H1 (cell line): Measurements from ENCODE around the gene GNAQ. TPM values are rescaled to one million over a fixed set of nuclear protein-coding genes. Genes with fewer than 3 reads are reported as not detected.

Source experiments
- CTCF ChIA-PET: fragments of 300-600 bp; sonication (Branson Sonifier 250); formaldehyde crosslinking; loops from one replicate; lab custom pipeline; 2021; ENCODE audit not compliant: partially characterized antibody; lab: Charles Lee
- POLR2A ChIA-PET: fragments of 300-600 bp; sonication (Branson Sonifier 250); formaldehyde crosslinking; loops from one replicate; lab custom pipeline; 2021; ENCODE audit warnings: inconsistent platforms; ENCODE audit not compliant: partially characterized antibody; lab: Charles Lee
- DNase-seq, 2 experiments: peaks; one replicate each; pipeline versions ENCODE4 v3.0.0 to v3.0.0-alpha.2; 2010 to 2022; ENCODE audit warnings: low spot score in 2 of 2, low read depth in 1 of 2, mixed read lengths in 1 of 2
- FAIRE-seq: peaks from 2 replicates; lab custom pipeline; 2011; peaks lifted over from hg19 to GRCh38; lab: Jason Lieb, UNC
- H2AFZ ChIP-seq: 2 replicates; pipeline ENCODE4 v1.8.1; 2012; ENCODE audit warnings: low read length, inconsistent platforms
- H2AK5ac ChIP-seq: 2 replicates; pipeline ENCODE4 v1.6.1; 2013; ENCODE audit warnings: low read depth, low read length
- H2BK120ac ChIP-seq: replicated peaks from 2 replicates; pipeline ENCODE3; 2013; ENCODE audit warnings: low read depth, low read length, inconsistent platforms
- H2BK12ac ChIP-seq: 2 replicates; pipeline ENCODE4 v1.6.1; 2013; ENCODE audit warnings: low read depth, low read length
- H2BK15ac ChIP-seq: 2 replicates; pipeline ENCODE4 v1.6.1; 2013; ENCODE audit warnings: low read length
- H2BK20ac ChIP-seq: 2 replicates; pipeline ENCODE4 v1.6.1; 2013; ENCODE audit warnings: low read length
- H2BK5ac ChIP-seq: 2 replicates; pipeline ENCODE4 v1.6.1; 2013; ENCODE audit warnings: low read depth, low read length
- H3K14ac ChIP-seq: 2 replicates; pipeline ENCODE4 v1.6.1; 2013; ENCODE audit warnings: inconsistent platforms; ENCODE audit not compliant: insufficient read length
- H3K18ac ChIP-seq: 2 replicates; pipeline ENCODE4 v1.6.1; 2013; ENCODE audit warnings: low read length; ENCODE audit errors: extremely low read depth
- H3K23ac ChIP-seq: 2 replicates; pipeline ENCODE4 v1.6.1; 2013; ENCODE audit warnings: inconsistent platforms; ENCODE audit not compliant: insufficient read length
- H3K23me2 ChIP-seq: 2 replicates; pipeline ENCODE4 v1.6.1; 2013; ENCODE audit warnings: low read depth, low read length
- H3K27ac ChIP-seq: 2 replicates; pipeline ENCODE4 v1.6.1; 2011; ENCODE audit warnings: low read depth, low read length, inconsistent platforms
- H3K27me3 ChIP-seq, 4 experiments: replicated peaks in 1 of 4; 1 replicate in 1 of 4; 2 replicates in 3 of 4; pipeline versions ENCODE4 v1.6.1 to v1.8.1; 2011 to 2013; ENCODE audit warnings: low read length in 3 of 4, mild to moderate bottlenecking in 3 of 4, inconsistent platforms in 2 of 4, mixed read lengths in 2 of 4, moderate library complexity in 1 of 4; ENCODE audit not compliant: control insufficient read depth in 3 of 4, insufficient read depth in 3 of 4; ENCODE audit errors: extremely low read depth in 1 of 4
- H3K36me3 ChIP-seq, 4 experiments: 2 replicates each; pipeline versions ENCODE4 v1.6.1 to v1.8.1; 2011 to 2013; ENCODE audit warnings: mild to moderate bottlenecking in 4 of 4, low read length in 3 of 4, moderate library complexity in 2 of 4, control low read depth in 1 of 4, inconsistent platforms in 1 of 4; ENCODE audit not compliant: insufficient read depth in 4 of 4, control insufficient read depth in 2 of 4
- H3K4ac ChIP-seq: replicated peaks from 2 replicates; pipeline ENCODE3; 2013; ENCODE audit warnings: low read length, low read depth, mixed read lengths, inconsistent platforms; ENCODE audit not compliant: insufficient read length
- H3K4me1 ChIP-seq, 4 experiments: replicated peaks in 1 of 4; 1 replicate in 1 of 4; 2 replicates in 3 of 4; pipeline versions ENCODE4 v1.6.1 to v1.8.1; 2011 to 2013; ENCODE audit warnings: low read length in 3 of 4, inconsistent platforms in 2 of 4, mixed read lengths in 1 of 4; ENCODE audit not compliant: insufficient read depth in 4 of 4, control insufficient read depth in 3 of 4
- H3K4me2 ChIP-seq, 2 experiments: 2 replicates each; pipeline versions ENCODE4 v1.6.1 to v1.8.1; 2011 to 2013; ENCODE audit warnings: low read depth in 2 of 2, low read length in 2 of 2, control low read depth in 1 of 2, inconsistent platforms in 1 of 2, mild to moderate bottlenecking in 1 of 2; ENCODE audit not compliant: insufficient read depth in 1 of 2
- H3K4me3 ChIP-seq, 4 experiments: fragments of 200-600, 300-600 bp in 1 of 4; sonication (generic), shearing (Covaris generic), sonication (Bioruptor Twin) in 1 of 4; 2 replicates each; pipeline versions ENCODE4 v1.5.1 to v1.8.1; 2011 to 2016; ENCODE audit warnings: low read length in 4 of 4, low read depth in 3 of 4, control low read depth in 2 of 4, inconsistent platforms in 2 of 4, mild to moderate bottlenecking in 2 of 4, mixed read lengths in 1 of 4, moderate library complexity in 1 of 4; ENCODE audit not compliant: insufficient read depth in 2 of 4; ENCODE audit errors: extremely low read depth in 1 of 4
- H3K56ac ChIP-seq: replicated peaks from 2 replicates; pipeline ENCODE3; 2013; ENCODE audit warnings: low read depth, mild to moderate bottlenecking, mixed read lengths, low read length, inconsistent platforms; ENCODE audit not compliant: insufficient read length
- H3K79me1 ChIP-seq: 2 replicates; pipeline ENCODE4 v1.6.1; 2013; ENCODE audit warnings: low read depth, low read length, control low read depth
- H3K79me2 ChIP-seq, 2 experiments: 2 replicates each; pipeline versions ENCODE4 v1.6.1 to v1.8.1; 2012 to 2013; ENCODE audit warnings: low read length in 2 of 2, mild to moderate bottlenecking in 2 of 2, inconsistent platforms in 1 of 2; ENCODE audit not compliant: insufficient read depth in 2 of 2, control insufficient read depth in 1 of 2
- H3K9ac ChIP-seq, 4 experiments: replicated peaks in 1 of 4; 1 replicate in 1 of 4; 2 replicates in 3 of 4; pipeline versions ENCODE4 v1.6.1 to v1.8.1; 2011 to 2013; ENCODE audit warnings: low read depth in 3 of 4, low read length in 3 of 4, control low read depth in 2 of 4, mild to moderate bottlenecking in 2 of 4, moderate library complexity in 2 of 4, inconsistent platforms in 1 of 4; ENCODE audit errors: extremely low read depth in 1 of 4
- H3K9me3 ChIP-seq, 2 experiments: 2 replicates each; pipeline versions ENCODE4 v1.6.1 to v1.8.1; 2012 to 2013; ENCODE audit warnings: mild to moderate bottlenecking in 2 of 2, moderate library complexity in 2 of 2, control low read depth in 1 of 2, inconsistent platforms in 1 of 2, low read depth in 1 of 2, low read length in 1 of 2, mixed read lengths in 1 of 2; ENCODE audit not compliant: insufficient read depth in 2 of 2
- H4K20me1 ChIP-seq, 2 experiments: replicated peaks in 1 of 2; 2 replicates each; pipeline versions ENCODE3 to v1.8.1; 2011 to 2013; ENCODE audit warnings: inconsistent platforms in 2 of 2, low read length in 2 of 2, mild to moderate bottlenecking in 1 of 2; ENCODE audit not compliant: insufficient read depth in 2 of 2, control insufficient read depth in 1 of 2
- H4K5ac ChIP-seq: 2 replicates; pipeline ENCODE4 v1.6.1; 2013; ENCODE audit warnings: low read length, low read depth, mixed read lengths, inconsistent platforms; ENCODE audit not compliant: insufficient read length
- H4K8ac ChIP-seq: 2 replicates; pipeline ENCODE4 v1.8.0; 2013; ENCODE audit warnings: mild to moderate bottlenecking, moderate library complexity, low read length, inconsistent platforms; ENCODE audit not compliant: insufficient read depth; ENCODE audit errors: extremely low read depth
- H4K91ac ChIP-seq: replicated peaks from 2 replicates; pipeline ENCODE3; 2013; ENCODE audit warnings: low read length, mixed read lengths, inconsistent platforms; ENCODE audit not compliant: insufficient read length
- CBX8 ChIP-seq: fragments of 300-800, 300-1000 bp; sonication (generic); IDR thresholded peaks from 2 replicates; pipeline ENCODE4 v1.7.1; 2016; ENCODE audit warnings: low read depth, low read length, borderline replicate concordance
- EGR1 ChIP-seq: IDR thresholded peaks from 2 replicates; pipeline ENCODE4 v1.6.1; 2011; ENCODE audit warnings: low read depth, low read length, borderline replicate concordance
- JUND ChIP-seq: IDR thresholded peaks from 2 replicates; pipeline ENCODE4 v1.6.1; 2011; ENCODE audit warnings: mild to moderate bottlenecking, improper control_type of control experiment, low read length
- SIX5 ChIP-seq: IDR thresholded peaks from 2 replicates; pipeline ENCODE4 v1.6.1; 2011; ENCODE audit warnings: mild to moderate bottlenecking, low read depth, low read length
- SUZ12 ChIP-seq: fragments of 200-600 bp; sonication (generic); IDR thresholded peaks from 2 replicates; pipeline ENCODE4 v1.6.1; 2012; ENCODE audit warnings: mild to moderate bottlenecking, inconsistent platforms, low read length, moderate library complexity, mixed read lengths
- WGBS, 2 experiments: shearing (Covaris generic) in 1 of 2; methylation state at CpG; one replicate each; pipeline versions ENCODE4 v1.1.6 to v1.1.7; 2013 to 2015; ENCODE audit warnings: low lambda C conversion rate in 2 of 2, mixed read lengths in 2 of 2, inconsistent platforms in 1 of 2, low coverage in 1 of 2, missing lambda C conversion rate in 1 of 2; ENCODE audit not compliant: insufficient replicate concordance in 2 of 2, insufficient coverage in 1 of 2, insufficient read length in 1 of 2; ENCODE audit errors: extremely low coverage in 1 of 2, missing lambda C conversion rate in 1 of 2; 5-methylcytosine and 5-hydroxymethylcytosine counted together
- polyA plus RNA-seq, 7 experiments: library from polyadenylated mRNA; depleted of rRNA in 3 of 7; stranded (reverse) in 5 of 7; unstranded in 2 of 7; fragments of >200 nt in 5 of 7; fragments of 200-250 nt in 2 of 7; gene quantifications; 1 replicate in 5 of 7; 2 replicates in 1 of 7; 4 replicates in 1 of 7; pipeline versions ENCODE4 v1.2.1 to v1.2.3, GENCODE V29; 2011 to 2013; ENCODE audit warnings: missing spikeins in 2 of 7, mixed read lengths in 2 of 7
- total RNA-seq: library from RNA; stranded (reverse); fragmentation: NEBNext Ultra II Directional; extraction: Animal tissue kit (Norgen Biotek cat#: 25700); gene quantifications from 2 replicates; pipeline ENCODE4 v1.2.1, GENCODE V29; 2021

GNAQ gene
- total and polyA plus RNA-seq, 2 of the 8 experiments (the other 6 are each of a cell fraction or from before 2014, with no cell fraction given) = 22.8 to 63.8 TPM

DNA sequence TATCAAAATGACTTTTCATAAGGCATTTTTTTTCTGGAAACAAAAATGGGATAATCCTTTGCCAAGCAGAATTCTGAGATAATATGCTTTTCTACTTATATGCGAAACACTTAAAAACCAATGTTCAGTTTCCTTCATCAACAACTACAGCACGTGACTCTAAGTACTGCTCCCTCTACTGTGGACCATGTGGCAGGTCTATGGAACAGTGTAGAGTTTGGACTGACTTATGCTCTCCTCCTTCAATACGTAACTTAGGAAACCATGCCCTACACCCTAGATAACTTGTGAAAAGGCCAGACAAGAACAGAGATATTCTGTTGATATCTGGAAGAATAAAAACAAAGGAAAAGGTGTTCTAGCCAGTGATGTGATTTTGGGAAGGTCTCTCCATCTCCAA is 272.2 kb downstream of the GNAQ start:
- Histone ChIP-seq H3K9ac (no peak overlapping the region), H3K56ac (no peak overlapping the region), H3K18ac (no peak overlapping the region), H3K36me3 (peaks cover 0 to 13% (median 0%) of the 10 kb centered on the region in 4 experiments; a peak in 2 of 8 replicates), H3K23ac (no peak overlapping the region), H3K27ac (no peak overlapping the region), H3K4ac (no peak overlapping the region), H2BK20ac (no peak overlapping the region), H3K14ac (no peak overlapping the region), H2AFZ (no peak overlapping the region), H3K4me2 (no peak overlapping the region), H4K91ac (no peak overlapping the region), H3K23me2 (no peaks in the 10 kb centered on the region; the same call in 1 of the 2 replicates), H2BK120ac (no peak overlapping the region), H2BK15ac (no peak overlapping the region)
- DNase-seq (no peak), FAIRE-seq (no peak)
- ChIA-PET POLR2A (no interaction called here), CTCF (interaction anchor here (0.6 kb wide), 1 partner anchor 610 kb away, joined by 3 read pairs; no protein-coding TSS in a partner anchor)
- 84% methylated on average over 3 of the region's 3 CpGs; no CpG with 5 or more reads in 1 of the 2 experiments for WGBS, 2 experiments
- TF ChIP-seq JUND (no peak), EGR1 (no peak), SUZ12 (no peak), SIX5 (no peak), CBX8 (no peak)
- TF ChIP-seq, all 59 proteins: peak for 0
- no peak overlapping the region for H4K8ac ChIP-seq
- H4K5ac ChIP-seq = no peak overlapping the region
- H3K4me1 ChIP-seq = no peaks in the 10 kb centered on the region
- H3K9me3 ChIP-seq = peaks cover 0 to 5% of the 10 kb centered on the region in 2 experiments; a peak in 2 of 4 replicates
- H3K27me3 ChIP-seq = no peaks in the 10 kb centered on the region
- no peaks in the 10 kb centered on the region for H4K20me1 ChIP-seq
- no peak overlapping the region for H2BK12ac ChIP-seq
- no peaks in the 10 kb centered on the region for H3K79me1 ChIP-seq
- H2BK5ac ChIP-seq = no peak overlapping the region
- H3K4me3 ChIP-seq = no peak overlapping the region
- no peak overlapping the region for H2AK5ac ChIP-seq
- no peaks in the 10 kb centered on the region for H3K79me2 ChIP-seq
